Neutrophil (primary cell): ENCODE measurements around the gene DLGAP4.

ENCODE experiments used
- H3K27ac ChIP-seq: fragments of 200-600 bp; sonication (generic); 2 replicates; pipeline ENCODE4 v1.5.1; 2016; ENCODE audit warnings: mild to moderate bottlenecking, moderate library complexity
- H3K27me3 ChIP-seq: fragments of 200-600 bp; sonication (generic); 2 replicates; pipeline ENCODE4 v1.6.0; 2016; ENCODE audit warnings: mild to moderate bottlenecking
- H3K36me3 ChIP-seq: fragments of 200-600 bp; sonication (generic); 2 replicates; pipeline ENCODE4 v1.5.1; 2017
- H3K4me1 ChIP-seq, 2 experiments: fragments of 200-600 bp in 1 of 2; sonication (generic) in 1 of 2; 1 replicate in 1 of 2; 2 replicates in 1 of 2; pipeline versions ENCODE4 v1.5.1 to v1.6.1; 2013 to 2016; ENCODE audit warnings: low read depth in 1 of 2, low read length in 1 of 2, mild to moderate bottlenecking in 1 of 2, moderate library complexity in 1 of 2; ENCODE audit not compliant: control insufficient read depth in 1 of 2, insufficient read depth in 1 of 2
- H3K4me3 ChIP-seq, 2 experiments: fragments of 200-600 bp in 1 of 2; sonication (generic) in 1 of 2; 1 replicate in 1 of 2; 2 replicates in 1 of 2; pipeline ENCODE4 v1.5.1; 2013 to 2016; ENCODE audit warnings: low read depth in 1 of 2, low read length in 1 of 2, mild to moderate bottlenecking in 1 of 2, moderate library complexity in 1 of 2
- H3K9me3 ChIP-seq: fragments of 200-600 bp; sonication (generic); 2 replicates; pipeline ENCODE4 v1.5.1; 2016
- TF ChIP-seq, protein P1 (sequence below): fragments of 200-600 bp; sonication (generic); IDR thresholded peaks from 2 replicates; pipeline ENCODE4 v1.5.1; 2016; ENCODE audit warnings: antibody characterized with exemption

The DLGAP4 gene

DNA sequence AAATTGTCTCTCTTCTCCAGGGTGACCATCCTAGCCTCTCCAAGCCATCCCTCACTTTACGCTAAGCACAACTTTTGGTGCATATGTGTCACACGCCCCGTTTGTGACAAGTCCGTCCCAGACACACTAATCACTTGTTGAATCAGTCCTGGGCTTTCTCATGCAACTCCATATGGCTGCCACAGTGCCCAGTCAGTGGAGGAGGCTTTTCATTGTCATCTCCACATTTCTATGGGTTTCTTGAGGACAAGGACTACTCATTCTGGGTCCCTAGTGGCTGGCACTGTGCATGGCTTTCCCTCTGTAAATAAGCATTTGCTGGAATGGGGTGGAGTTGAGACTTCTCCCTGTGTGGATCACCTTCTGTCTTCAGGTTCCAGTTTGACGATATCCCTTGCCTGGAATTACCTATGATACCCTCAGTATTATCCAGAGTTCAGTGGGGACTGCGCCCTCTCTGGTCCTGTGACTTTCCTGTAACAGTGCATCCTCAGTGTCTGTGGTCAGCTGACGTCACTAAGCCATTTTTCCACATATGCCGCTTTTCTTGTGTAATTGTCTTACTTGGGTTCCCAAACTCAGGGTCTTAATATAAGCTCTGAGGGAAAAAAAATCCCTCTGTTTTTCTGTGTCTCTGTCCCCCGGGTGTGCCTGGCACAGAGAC is 175.4 kb downstream of the DLGAP4 start:
- peak overlapping the region; percentile 14 for H3K27ac ChIP-seq
- H3K9me3 ChIP-seq, result no peaks in the 10 kb centered on the region
- H3K4me1 ChIP-seq, result peaks cover 10 to 12% of the 10 kb centered on the region in 2 experiments
- no peaks in the 10 kb centered on the region for H3K36me3 ChIP-seq
- H3K4me3 ChIP-seq, result no peak overlapping the region
- no peaks in the 10 kb centered on the region for H3K27me3 ChIP-seq
- TF ChIP-seq, protein P1, sequence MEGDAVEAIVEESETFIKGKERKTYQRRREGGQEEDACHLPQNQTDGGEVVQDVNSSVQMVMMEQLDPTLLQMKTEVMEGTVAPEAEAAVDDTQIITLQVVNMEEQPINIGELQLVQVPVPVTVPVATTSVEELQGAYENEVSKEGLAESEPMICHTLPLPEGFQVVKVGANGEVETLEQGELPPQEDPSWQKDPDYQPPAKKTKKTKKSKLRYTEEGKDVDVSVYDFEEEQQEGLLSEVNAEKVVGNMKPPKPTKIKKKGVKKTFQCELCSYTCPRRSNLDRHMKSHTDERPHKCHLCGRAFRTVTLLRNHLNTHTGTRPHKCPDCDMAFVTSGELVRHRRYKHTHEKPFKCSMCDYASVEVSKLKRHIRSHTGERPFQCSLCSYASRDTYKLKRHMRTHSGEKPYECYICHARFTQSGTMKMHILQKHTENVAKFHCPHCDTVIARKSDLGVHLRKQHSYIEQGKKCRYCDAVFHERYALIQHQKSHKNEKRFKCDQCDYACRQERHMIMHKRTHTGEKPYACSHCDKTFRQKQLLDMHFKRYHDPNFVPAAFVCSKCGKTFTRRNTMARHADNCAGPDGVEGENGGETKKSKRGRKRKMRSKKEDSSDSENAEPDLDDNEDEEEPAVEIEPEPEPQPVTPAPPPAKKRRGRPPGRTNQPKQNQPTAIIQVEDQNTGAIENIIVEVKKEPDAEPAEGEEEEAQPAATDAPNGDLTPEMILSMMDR, result no peak

GRCh38 chr20:36482044-36482473 is 175.9 kb downstream of the DLGAP4 start:
- TF ChIP-seq, protein P1, result no peak
- Histone ChIP-seq H3K4me1 (peaks cover 10 to 12% of the 10 kb centered on the region in 2 experiments), H3K27ac (peak overlapping the region; percentile 14), H3K27me3 (no peaks in the 10 kb centered on the region), H3K9me3 (no peaks in the 10 kb centered on the region), H3K4me3 (no peak overlapping the region), H3K36me3 (no peaks in the 10 kb centered on the region)

GRCh38 chr20:36483209-36483918 is 177.2 kb downstream of the DLGAP4 start:
- H3K36me3 ChIP-seq, result no peaks in the 10 kb centered on the region
- H3K4me1 ChIP-seq, result peaks cover 10 to 12% of the 10 kb centered on the region in 2 experiments
- H3K4me3 ChIP-seq, result no peak overlapping the region
- TF ChIP-seq, protein P1, result no peak
- H3K27ac ChIP-seq, result no peak overlapping the region
- no peaks in the 10 kb centered on the region for H3K9me3 ChIP-seq
- no peaks in the 10 kb centered on the region for H3K27me3 ChIP-seq

DNA sequence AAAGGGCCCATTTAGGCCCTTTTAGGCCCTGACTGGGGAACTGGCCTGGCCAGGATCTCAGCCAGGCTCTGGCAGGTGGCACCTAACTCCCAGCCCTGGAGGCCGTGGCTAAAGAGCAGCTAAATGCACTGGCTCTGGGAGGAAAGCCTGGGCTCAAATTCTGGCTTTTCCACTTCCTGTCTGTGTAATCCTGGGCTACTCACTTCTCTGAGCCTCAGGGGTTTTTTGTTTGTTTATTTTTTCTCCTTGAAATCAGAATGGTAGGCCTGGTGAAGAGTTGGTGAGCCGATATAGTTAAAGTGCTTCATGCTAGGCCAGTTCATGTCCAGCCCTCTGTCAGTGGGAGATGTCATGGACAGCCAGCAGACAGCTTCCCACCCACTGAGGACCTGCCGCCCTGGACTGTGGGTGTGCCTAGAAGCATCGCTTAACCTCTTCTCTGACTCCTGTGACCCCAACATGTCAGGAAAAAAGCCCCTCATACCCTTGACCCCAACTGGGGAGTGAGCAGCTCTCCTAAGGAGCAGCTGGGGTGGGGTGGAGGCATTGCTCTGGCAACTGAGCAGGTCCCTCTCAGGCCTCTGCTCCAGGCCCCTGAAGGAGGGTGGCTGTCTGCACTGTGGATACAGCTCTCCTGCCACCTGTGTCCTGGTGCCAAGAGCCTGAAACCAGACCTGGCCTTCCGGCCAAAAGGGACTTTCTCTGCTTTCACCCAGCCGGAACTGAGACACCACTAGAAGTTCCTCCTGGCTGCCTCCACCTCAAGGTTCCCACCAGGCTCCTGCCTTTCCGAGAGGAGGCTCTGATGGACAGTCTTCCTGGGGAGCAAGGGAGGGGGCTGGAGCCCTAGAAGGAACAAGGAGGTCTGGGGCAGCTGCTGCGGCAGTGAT is 178.0 kb downstream of the DLGAP4 start:
- TF ChIP-seq, protein P1, result no peak
- Histone ChIP-seq H3K9me3 (no peaks in the 10 kb centered on the region), H3K27me3 (no peaks in the 10 kb centered on the region), H3K27ac (no peak overlapping the region), H3K4me3 (no peak overlapping the region), H3K4me1 (peaks cover 10 to 12% of the 10 kb centered on the region in 2 experiments), H3K36me3 (no peaks in the 10 kb centered on the region)

DNA sequence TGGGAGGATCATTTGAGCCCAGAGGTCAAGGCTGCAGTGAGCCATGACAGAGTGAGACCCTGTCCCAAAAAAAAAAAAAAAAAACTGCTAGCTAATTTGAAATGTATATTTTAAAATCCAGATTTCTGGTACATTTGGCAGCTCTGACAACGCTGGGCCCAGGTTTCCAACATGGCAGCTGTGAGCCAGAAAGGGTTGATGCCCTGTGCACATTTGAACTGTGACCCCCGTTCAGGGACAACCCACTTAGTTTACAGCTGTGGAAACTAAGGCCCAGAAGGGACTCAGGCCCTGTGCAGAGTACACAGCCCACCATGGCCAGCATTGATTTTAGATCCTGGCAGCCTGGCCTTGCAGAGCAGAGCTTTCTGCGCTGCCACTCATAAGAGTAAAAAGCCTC is 179.1 kb downstream of the DLGAP4 start:
- H3K36me3 ChIP-seq, result no peaks in the 10 kb centered on the region
- H3K9me3 ChIP-seq, result no peaks in the 10 kb centered on the region
- no peaks in the 10 kb centered on the region for H3K27me3 ChIP-seq
- TF ChIP-seq, protein P1, result no peak
- no peak overlapping the region for H3K27ac ChIP-seq
- peaks cover 16 to 17% of the 10 kb centered on the region in 2 experiments for H3K4me1 ChIP-seq
- no peak overlapping the region for H3K4me3 ChIP-seq
